WTC11 (cell line): ENCODE results near the gene SLC22A25. TPM values are rescaled to one million over a fixed set of nuclear protein-coding genes. Genes with fewer than 3 reads are reported as not detected.

ENCODE experiments used
- ATAC-seq: fragments of 200-7000 bp; cut with Tn5 transposase; 2 replicates; pipeline ENCODE4 v1.10.0; 2021; ENCODE audit warnings: mild to moderate bottlenecking, moderate library complexity
- CTCF ChIA-PET: fragments of 300-600 bp; sonication (Branson Sonifier 250); formaldehyde crosslinking; loops from one replicate; lab custom pipeline; 2021; ENCODE audit warnings: antibody characterized with exemption; lab: Charles Lee
- POLR2A ChIA-PET: fragments of 350-600 bp; sonication (Branson Sonifier 250); formaldehyde crosslinking; loops from one replicate; lab custom pipeline; 2021; ENCODE audit warnings: antibody characterized with exemption; lab: Charles Lee
- DNase-seq: peaks from one replicate; pipeline ENCODE4 v3.0.0; 2021; ENCODE audit warnings: low spot score
- H3K27ac Mint-ChIP-seq: 2 replicates; pipeline ENCODE4 v1.8.0; 2021; ENCODE audit warnings: mixed read lengths
- H3K27me3 Mint-ChIP-seq: 2 replicates; pipeline ENCODE4 v1.8.0; 2021; ENCODE audit warnings: low read depth, mild to moderate bottlenecking, moderate library complexity, mixed read lengths
- H3K36me3 Mint-ChIP-seq: 2 replicates; pipeline ENCODE4 v1.8.0; 2021; ENCODE audit warnings: mixed read lengths
- H3K4me1 Mint-ChIP-seq: 2 replicates; pipeline ENCODE4 v1.8.0; 2022; ENCODE audit warnings: mixed read lengths
- H3K4me3 Mint-ChIP-seq: 2 replicates; pipeline ENCODE4 v1.8.0; 2021; ENCODE audit warnings: mild to moderate bottlenecking, moderate library complexity, mixed read lengths
- H3K9me3 Mint-ChIP-seq: 2 replicates; pipeline ENCODE4 v1.8.0; 2021; ENCODE audit warnings: mixed read lengths
- ARID4B ChIP-seq: sonication (generic); formaldehyde crosslinking; IDR thresholded peaks from 2 replicates; pipeline ENCODE4 v1.8.0; 2023; ENCODE audit warnings: missing genetic modification reagents, mild to moderate bottlenecking, borderline replicate concordance
- CBFB ChIP-seq: sonication (generic); formaldehyde crosslinking; IDR thresholded peaks from 2 replicates; pipeline ENCODE4 v1.8.1; 2022; ENCODE audit warnings: mild to moderate bottlenecking, low read depth, missing genetic modification reagents
- CREB1 ChIP-seq: sonication (generic); formaldehyde crosslinking; IDR thresholded peaks from 2 replicates; pipeline ENCODE4 v1.8.0; 2023; ENCODE audit warnings: mild to moderate bottlenecking, missing genetic modification reagents
- E2F5 ChIP-seq: sonication (generic); formaldehyde crosslinking; IDR thresholded peaks from 2 replicates; pipeline ENCODE4 v1.8.1; 2022; ENCODE audit warnings: mild to moderate bottlenecking, moderate library complexity, missing genetic modification reagents
- ETV6 ChIP-seq: sonication (generic); formaldehyde crosslinking; IDR thresholded peaks from 2 replicates; pipeline ENCODE4 v1.8.1; 2022; ENCODE audit warnings: mild to moderate bottlenecking, missing genetic modification reagents
- HMGXB4 ChIP-seq: sonication (generic); formaldehyde crosslinking; IDR thresholded peaks from 2 replicates; pipeline ENCODE4 v1.8.1; 2023; ENCODE audit warnings: mild to moderate bottlenecking, moderate library complexity, missing genetic modification reagents
- IRF2 ChIP-seq: sonication (generic); formaldehyde crosslinking; IDR thresholded peaks from 2 replicates; pipeline ENCODE4 v1.8.0; 2022; ENCODE audit warnings: low read depth, missing genetic modification reagents, borderline replicate concordance
- MAX ChIP-seq: sonication (generic); formaldehyde crosslinking; IDR thresholded peaks from 2 replicates; pipeline ENCODE4 v1.8.0; 2022; ENCODE audit warnings: mild to moderate bottlenecking, missing genetic modification reagents
- MYBL2 ChIP-seq: sonication (generic); formaldehyde crosslinking; IDR thresholded peaks from 2 replicates; pipeline ENCODE4 v1.8.1; 2023; ENCODE audit warnings: mild to moderate bottlenecking, moderate library complexity, missing genetic modification reagents
- NR3C1 ChIP-seq: sonication (generic); formaldehyde crosslinking; conservative IDR thresholded peaks from 2 replicates; pipeline ENCODE4 v1.8.1; 2023; ENCODE audit warnings: low read depth, mild to moderate bottlenecking, missing genetic modification reagents
- PRRX2 ChIP-seq: fragments of 250-450 bp; sonication (Bioruptor Pico); IDR thresholded peaks from 2 replicates; pipeline ENCODE4 v1.8.0; 2021; ENCODE audit warnings: mild to moderate bottlenecking
- RORB ChIP-seq: fragments of 250-450 bp; sonication (Bioruptor Pico); IDR thresholded peaks from 2 replicates; pipeline ENCODE4 v1.9.0; 2021; ENCODE audit warnings: mild to moderate bottlenecking
- SMAD3 ChIP-seq: sonication (generic); formaldehyde crosslinking; IDR thresholded peaks from 2 replicates; pipeline ENCODE4 v1.8.0; 2022; ENCODE audit warnings: missing genetic modification reagents, mild to moderate bottlenecking, borderline replicate concordance
- SP1 ChIP-seq: sonication (generic); formaldehyde crosslinking; conservative IDR thresholded peaks from 2 replicates; pipeline ENCODE4 v1.8.1; 2022; ENCODE audit warnings: missing genetic modification reagents
- USF1 ChIP-seq: sonication (generic); formaldehyde crosslinking; IDR thresholded peaks from 2 replicates; pipeline ENCODE4 v1.8.0; 2022; ENCODE audit warnings: mild to moderate bottlenecking, missing genetic modification reagents
- ZBTB21 ChIP-seq: sonication (generic); formaldehyde crosslinking; IDR thresholded peaks from 2 replicates; pipeline ENCODE4 v1.8.1; 2023; ENCODE audit warnings: mild to moderate bottlenecking, missing genetic modification reagents, borderline replicate concordance
- ZBTB43 ChIP-seq: sonication (generic); formaldehyde crosslinking; IDR thresholded peaks from 2 replicates; pipeline ENCODE4 v1.8.1; 2023; ENCODE audit warnings: mild to moderate bottlenecking, missing genetic modification reagents
- ZMAT4 ChIP-seq: fragments of 250-450 bp; sonication (Bioruptor Pico); IDR thresholded peaks from 2 replicates; pipeline ENCODE4 v1.9.0; 2021; ENCODE audit warnings: mild to moderate bottlenecking
- ZNF121 ChIP-seq: sonication (generic); formaldehyde crosslinking; IDR thresholded peaks from 2 replicates; pipeline ENCODE4 v1.8.0; 2023; ENCODE audit warnings: missing genetic modification reagents
- ZNF263 ChIP-seq: sonication (generic); formaldehyde crosslinking; IDR thresholded peaks from 2 replicates; pipeline ENCODE4 v1.8.1; 2022; ENCODE audit warnings: low read depth, mild to moderate bottlenecking, moderate library complexity, missing genetic modification reagents
- ZNF317 ChIP-seq: sonication (generic); formaldehyde crosslinking; IDR thresholded peaks from 2 replicates; pipeline ENCODE4 v1.8.1; 2023; ENCODE audit warnings: low read depth, mild to moderate bottlenecking, moderate library complexity, missing genetic modification reagents, borderline replicate concordance
- ZNF425 ChIP-seq: fragments of 250-450 bp; sonication (Bioruptor Pico); conservative IDR thresholded peaks from 2 replicates; pipeline ENCODE4 v1.9.0; 2021; ENCODE audit warnings: mild to moderate bottlenecking
- total RNA-seq: library from RNA; stranded (reverse); gene quantifications from 3 replicates; pipeline ENCODE4 v1.2.3, GENCODE V29; 2021

The SLC22A25 gene
- total RNA-seq, 1 experiment from 2014 or later = not detected

GRCh38 chr11:63246045-63246444 is 2.6 kb upstream of the SLC22A25 start:
- Mint-ChIP-seq H3K27ac (no peak overlapping the region), H3K4me1 (peaks cover 6% of the 10 kb centered on the region), H3K9me3 (no peaks in the 10 kb centered on the region)
- no peak for DNase-seq
- TF ChIP-seq RORB (CRISPR knock-in tag) (no peak), ZBTB21 (no peak), MAX (CRISPR knock-in tag) (no peak), ZMAT4 (CRISPR knock-in tag) (no peak), USF1 (CRISPR knock-in tag) (no peak), HMGXB4 (CRISPR knock-in tag) (no peak), MYBL2 (no peak)
- TF ChIP-seq, all 79 proteins: peak for 0
- Mint-ChIP-seq H3K27me3 (peaks cover 38% of the 10 kb centered on the region), H3K4me3 (no peak overlapping the region), H3K36me3 (no peaks in the 10 kb centered on the region)
- POLR2A ChIA-PET = no interaction called here
- ATAC-seq = no peak
- CTCF ChIA-PET = no interaction called here

GRCh38 chr11:63244862-63245261 is 1.5 kb upstream of the SLC22A25 start:
- Mint-ChIP-seq H3K4me3 (no peak overlapping the region), H3K9me3 (no peaks in the 10 kb centered on the region), H3K27ac (no peak overlapping the region), H3K36me3 (no peaks in the 10 kb centered on the region), H3K4me1 (peaks cover 6% of the 10 kb centered on the region), H3K27me3 (peaks cover 29% of the 10 kb centered on the region)
- POLR2A ChIA-PET = no interaction called here
- ATAC-seq (no peak), DNase-seq (no peak)
- CTCF ChIA-PET = interaction anchor here (1.6 kb wide), 1 partner anchor 339 kb away, joined by 3 read pairs; no protein-coding TSS in a partner anchor
- no peak for TF ChIP-seq SP1 (CRISPR knock-in tag)
- no peak for TF ChIP-seq ZNF425
- TF ChIP-seq NR3C1 (CRISPR knock-in tag) = no peak
- TF ChIP-seq ZNF121 (CRISPR knock-in tag) = no peak
- no peak for TF ChIP-seq ZNF317 (CRISPR knock-in tag)
- TF ChIP-seq CREB1 = no peak
- no peak for TF ChIP-seq MYBL2
- no peak for TF ChIP-seq ETV6 (CRISPR knock-in tag)
- no peak for TF ChIP-seq CBFB (CRISPR knock-in tag)
- no peak for TF ChIP-seq HMGXB4 (CRISPR knock-in tag)
- TF ChIP-seq IRF2 (CRISPR knock-in tag) = no peak
- TF ChIP-seq RORB (CRISPR knock-in tag) = no peak
- no peak for TF ChIP-seq E2F5 (CRISPR knock-in tag)
- TF ChIP-seq SMAD3 (CRISPR knock-in tag) = no peak
- no peak for TF ChIP-seq ZBTB43 (CRISPR knock-in tag)
- TF ChIP-seq ZNF263 (CRISPR knock-in tag) = no peak
- TF ChIP-seq PRRX2 (CRISPR knock-in tag) = no peak
- no peak for TF ChIP-seq ARID4B (CRISPR knock-in tag)
